Measurements from ENCODE around the gene OTUD3. TPM values are rescaled to one million over a fixed set of nuclear protein-coding genes. Genes with fewer than 3 reads are reported as not detected.

OTUD3 gene
- total RNA-seq, 4 donors from 2014 or later = 5.1 to 14.9 (median 6.3) TPM

DNA sequence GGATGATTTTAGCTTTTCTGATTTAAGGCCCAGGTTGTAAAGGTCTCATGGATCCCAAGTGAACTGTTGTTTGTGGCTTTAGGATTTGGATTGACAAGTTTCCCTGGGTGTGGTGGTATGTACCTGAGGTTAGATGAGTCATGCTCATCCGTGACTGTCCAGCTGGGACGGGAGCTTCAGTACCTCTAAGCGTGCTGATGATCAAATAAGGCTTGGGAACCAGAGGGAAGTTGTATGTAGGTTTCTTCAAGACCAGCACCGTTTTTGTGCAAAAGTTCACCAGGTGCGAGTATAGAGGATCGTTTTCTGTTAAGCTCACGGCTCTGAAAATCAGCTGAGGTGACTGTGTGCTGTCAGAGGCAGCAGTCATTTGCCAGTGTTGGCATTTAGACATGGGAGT, 21.4 kb downstream of the OTUD3 start:
- H3K4me1 ChIP-seq = no peaks in the 10 kb centered on the region
- 94% methylated on average over 7 of the region's 7 CpGs for WGBS
- H3K36me3 ChIP-seq = peaks cover 35 to 92% (median 81%) of the 10 kb centered on the region in 4 donors
- no peaks in the 10 kb centered on the region for H3K9me3 ChIP-seq
- DNase-seq (ENCODE audit: extremely low spot score) = no peak
- no peak overlapping the region for H3K27ac ChIP-seq (replicated peaks in 1 of 4)
- H3K27me3 ChIP-seq = no peaks in the 10 kb centered on the region
- H3K4me3 ChIP-seq = no peak overlapping the region
- intact Hi-C loops (cut with DNase I) = no loop called here
- no peak for TF ChIP-seq EP300 (IDR thresholded peaks at IDR 0.05)
- TF ChIP-seq, protein P1, sequence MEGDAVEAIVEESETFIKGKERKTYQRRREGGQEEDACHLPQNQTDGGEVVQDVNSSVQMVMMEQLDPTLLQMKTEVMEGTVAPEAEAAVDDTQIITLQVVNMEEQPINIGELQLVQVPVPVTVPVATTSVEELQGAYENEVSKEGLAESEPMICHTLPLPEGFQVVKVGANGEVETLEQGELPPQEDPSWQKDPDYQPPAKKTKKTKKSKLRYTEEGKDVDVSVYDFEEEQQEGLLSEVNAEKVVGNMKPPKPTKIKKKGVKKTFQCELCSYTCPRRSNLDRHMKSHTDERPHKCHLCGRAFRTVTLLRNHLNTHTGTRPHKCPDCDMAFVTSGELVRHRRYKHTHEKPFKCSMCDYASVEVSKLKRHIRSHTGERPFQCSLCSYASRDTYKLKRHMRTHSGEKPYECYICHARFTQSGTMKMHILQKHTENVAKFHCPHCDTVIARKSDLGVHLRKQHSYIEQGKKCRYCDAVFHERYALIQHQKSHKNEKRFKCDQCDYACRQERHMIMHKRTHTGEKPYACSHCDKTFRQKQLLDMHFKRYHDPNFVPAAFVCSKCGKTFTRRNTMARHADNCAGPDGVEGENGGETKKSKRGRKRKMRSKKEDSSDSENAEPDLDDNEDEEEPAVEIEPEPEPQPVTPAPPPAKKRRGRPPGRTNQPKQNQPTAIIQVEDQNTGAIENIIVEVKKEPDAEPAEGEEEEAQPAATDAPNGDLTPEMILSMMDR (IDR thresholded peaks at IDR 0.05) = no peak

DNA sequence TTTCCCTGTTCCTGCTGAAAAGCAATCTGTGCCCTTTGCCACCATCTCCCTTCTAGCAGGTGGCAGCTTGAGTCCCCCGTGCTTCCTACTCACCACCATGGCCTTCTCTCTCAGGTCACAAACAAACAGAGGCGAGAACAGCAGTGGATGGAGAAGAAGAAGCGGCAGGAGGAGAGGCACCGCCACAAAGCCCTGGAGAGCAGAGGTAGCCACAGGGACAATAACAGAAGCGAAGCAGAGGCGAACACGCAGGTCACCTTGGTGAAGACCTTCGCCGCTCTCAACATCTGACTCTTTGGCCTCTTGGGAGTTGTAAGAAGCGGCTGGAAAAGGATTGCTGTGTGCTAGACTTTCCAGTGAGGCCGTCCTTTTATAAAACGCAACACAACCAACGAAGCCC, 25.3 kb downstream of the OTUD3 start:
- no peak overlapping the region for H3K4me3 ChIP-seq

GRCh38 chr1:19909392-19909791, 27.2 kb downstream of the OTUD3 start:
- H3K27me3 ChIP-seq = no peaks in the 10 kb centered on the region
- H3K36me3 ChIP-seq = peaks cover 53 to 100% (median 92%) of the 10 kb centered on the region in 4 donors
- no peak overlapping the region for H3K27ac ChIP-seq (replicated peaks in 1 of 4)
- no peak for DNase-seq (ENCODE audit: extremely low spot score)
- H3K9me3 ChIP-seq = no peaks in the 10 kb centered on the region
- intact Hi-C loops (cut with DNase I) = no loop called here
- TF ChIP-seq POLR2A (IDR thresholded peaks at IDR 0.05; ENCODE audit: low read depth) = no peak
- TF ChIP-seq POLR2AphosphoS5 (IDR thresholded peaks at IDR 0.05) = no peak
- TF ChIP-seq, protein P1 (IDR thresholded peaks at IDR 0.05) = no peak
- no peak for TF ChIP-seq EP300 (IDR thresholded peaks at IDR 0.05)
- H3K4me1 ChIP-seq = no peaks in the 10 kb centered on the region
- H3K4me3 ChIP-seq = no peak overlapping the region
- 97% methylated on average over 5 of the region's 5 CpGs for whole genome bisulfite sequencing

More for the DNA sequence above, 25.3 kb downstream of the OTUD3 start:
- H3K9me3 ChIP-seq = no peaks in the 10 kb centered on the region
- no peaks in the 10 kb centered on the region for H3K4me1 ChIP-seq
- intact Hi-C loops (cut with DNase I) = no loop called here
- TF ChIP-seq EP300 (IDR thresholded peaks at IDR 0.05) (no peak), POLR2AphosphoS5 (IDR thresholded peaks at IDR 0.05) (no peak), POLR2A (IDR thresholded peaks at IDR 0.05; ENCODE audit: low read depth) (no peak)
- TF ChIP-seq, protein P1 (IDR thresholded peaks at IDR 0.05) = no peak
- DNase-seq (ENCODE audit: extremely low spot score) = no peak
- 93% methylated on average over 13 of the region's 13 CpGs for WGBS
- H3K36me3 ChIP-seq = peaks cover 50 to 94% (median 92%) of the 10 kb centered on the region in 4 donors
- no peaks in the 10 kb centered on the region for H3K27me3 ChIP-seq
- H3K27ac ChIP-seq (replicated peaks in 1 of 4) = no peak overlapping the region

DNA sequence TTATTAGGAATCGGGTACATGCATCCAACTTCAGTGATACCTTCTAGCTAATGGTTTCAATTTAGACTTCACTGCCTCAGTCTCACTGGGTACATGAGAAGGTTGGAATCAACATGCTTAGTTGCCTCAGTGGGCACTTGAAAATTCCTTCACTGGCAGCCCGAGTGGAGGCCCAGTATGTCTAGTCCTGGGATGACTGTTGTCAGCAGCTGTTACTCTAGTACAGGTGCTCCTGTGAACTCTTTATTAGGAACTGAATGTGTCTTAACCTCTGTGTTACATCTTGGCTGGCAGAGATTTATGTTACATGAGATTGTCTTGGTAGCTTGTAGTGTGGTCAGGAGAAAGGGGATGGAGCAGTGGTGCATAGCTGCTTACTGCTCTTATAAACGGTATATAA, 27.8 kb downstream of the OTUD3 start:
- H3K36me3 ChIP-seq = peaks cover 47 to 100% (median 92%) of the 10 kb centered on the region in 4 donors
- H3K4me1 ChIP-seq = no peaks in the 10 kb centered on the region
- no peaks in the 10 kb centered on the region for H3K27me3 ChIP-seq
- DNase-seq (ENCODE audit: extremely low spot score) = no peak
- H3K27ac ChIP-seq (replicated peaks in 1 of 4) = no peak overlapping the region
- intact Hi-C loops (cut with DNase I) = no loop called here
- 86% methylated on average over 3 of the region's 3 CpGs for WGBS
- no peaks in the 10 kb centered on the region for H3K9me3 ChIP-seq
- no peak overlapping the region for H3K4me3 ChIP-seq
- TF ChIP-seq EP300 (IDR thresholded peaks at IDR 0.05) (no peak), POLR2AphosphoS5 (IDR thresholded peaks at IDR 0.05) (no peak), POLR2A (IDR thresholded peaks at IDR 0.05; ENCODE audit: low read depth) (no peak)
- TF ChIP-seq, protein P1 (IDR thresholded peaks at IDR 0.05) = no peak

- no peaks in the 10 kb centered on the region for H3K27me3 ChIP-seq
- TF ChIP-seq POLR2A (IDR thresholded peaks at IDR 0.05; ENCODE audit: low read depth) = no peak
- TF ChIP-seq POLR2AphosphoS5 (IDR thresholded peaks at IDR 0.05) = no peak
- DNase-seq (ENCODE audit: extremely low spot score) = no peak
- peaks cover 47 to 96% (median 86%) of the 10 kb centered on the region in 4 donors for H3K36me3 ChIP-seq
- 92% methylated on average over 2 of the region's 3 CpGs for WGBS
- no peaks in the 10 kb centered on the region for H3K4me1 ChIP-seq
- no peak overlapping the region for H3K4me3 ChIP-seq
- H3K9me3 ChIP-seq = no peaks in the 10 kb centered on the region
- intact Hi-C loops (cut with DNase I) = no loop called here
- no peak overlapping the region for H3K27ac ChIP-seq (replicated peaks in 1 of 4)
These were observed 28.5 kb downstream of the OTUD3 start for GRCh38 chr1:19910650-19911049.
